GM12874 (cell line): ENCODE measurements around the gene BCKDHA.

Experiments
- TF ChIP-seq, protein P1 (sequence below): IDR thresholded peaks from 2 replicates; pipeline ENCODE4 v1.5.1; 2011; ENCODE audit warnings: low read depth, mild to moderate bottlenecking, control low read depth, low read length, moderate library complexity; ENCODE audit not compliant: insufficient read depth

BCKDHA gene

DNA sequence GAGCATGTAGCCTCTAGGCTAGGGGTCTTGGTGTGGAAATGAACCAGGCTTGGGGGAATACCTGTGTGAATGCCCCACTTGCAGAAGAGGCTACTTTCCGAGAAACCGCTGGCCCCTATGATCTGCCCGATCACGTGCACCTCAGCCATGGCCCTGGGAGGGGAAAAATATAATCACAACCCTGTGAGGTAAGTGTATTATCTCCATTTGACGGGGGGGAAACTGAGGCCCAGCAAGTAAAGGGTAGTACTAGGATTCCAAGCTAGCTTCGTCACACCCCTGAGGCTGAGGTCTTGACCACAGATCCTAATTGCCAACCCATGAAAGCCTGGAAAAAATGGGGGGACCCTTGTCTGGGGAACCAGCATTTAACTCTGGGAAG, 34.3 kb upstream of the BCKDHA start:
- TF ChIP-seq, protein P1, sequence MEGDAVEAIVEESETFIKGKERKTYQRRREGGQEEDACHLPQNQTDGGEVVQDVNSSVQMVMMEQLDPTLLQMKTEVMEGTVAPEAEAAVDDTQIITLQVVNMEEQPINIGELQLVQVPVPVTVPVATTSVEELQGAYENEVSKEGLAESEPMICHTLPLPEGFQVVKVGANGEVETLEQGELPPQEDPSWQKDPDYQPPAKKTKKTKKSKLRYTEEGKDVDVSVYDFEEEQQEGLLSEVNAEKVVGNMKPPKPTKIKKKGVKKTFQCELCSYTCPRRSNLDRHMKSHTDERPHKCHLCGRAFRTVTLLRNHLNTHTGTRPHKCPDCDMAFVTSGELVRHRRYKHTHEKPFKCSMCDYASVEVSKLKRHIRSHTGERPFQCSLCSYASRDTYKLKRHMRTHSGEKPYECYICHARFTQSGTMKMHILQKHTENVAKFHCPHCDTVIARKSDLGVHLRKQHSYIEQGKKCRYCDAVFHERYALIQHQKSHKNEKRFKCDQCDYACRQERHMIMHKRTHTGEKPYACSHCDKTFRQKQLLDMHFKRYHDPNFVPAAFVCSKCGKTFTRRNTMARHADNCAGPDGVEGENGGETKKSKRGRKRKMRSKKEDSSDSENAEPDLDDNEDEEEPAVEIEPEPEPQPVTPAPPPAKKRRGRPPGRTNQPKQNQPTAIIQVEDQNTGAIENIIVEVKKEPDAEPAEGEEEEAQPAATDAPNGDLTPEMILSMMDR = no peak

DNA sequence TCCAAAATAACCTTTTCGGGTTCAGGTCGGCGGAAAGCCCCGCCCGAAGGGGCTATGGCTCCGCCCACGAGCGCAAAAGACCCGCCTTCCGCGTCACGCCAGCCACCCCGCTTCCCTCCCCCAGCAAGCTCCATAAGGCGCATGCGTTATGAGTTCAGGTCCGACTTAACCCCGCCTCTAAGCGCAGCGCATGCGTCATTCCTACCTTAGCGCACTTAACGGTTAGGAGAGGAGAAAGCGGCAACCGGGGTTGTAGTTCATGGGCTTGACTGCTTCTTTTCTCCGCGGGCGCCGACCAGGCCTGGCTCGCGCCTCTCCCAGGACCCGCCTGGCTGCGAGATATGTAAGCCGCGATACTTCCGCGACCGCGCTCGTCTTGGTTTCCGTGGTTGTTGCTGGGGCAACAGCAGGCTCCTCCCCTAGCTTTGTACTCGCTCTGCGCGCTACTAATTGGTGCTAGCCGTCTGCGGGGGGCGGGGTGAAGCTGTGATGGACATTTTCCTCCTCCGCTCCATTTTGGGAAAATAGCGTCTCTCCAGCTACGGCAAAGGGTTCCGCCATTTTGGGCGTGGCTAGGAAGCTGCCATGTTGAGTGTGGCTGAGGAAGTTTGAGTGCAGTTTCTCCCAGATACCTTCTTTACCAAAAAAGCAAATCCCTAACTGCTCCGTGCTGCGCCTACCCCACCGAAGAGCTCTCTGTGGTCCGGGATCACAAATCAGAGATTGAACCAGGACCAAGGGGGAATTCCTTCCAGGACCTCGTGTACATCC, 33.7 kb upstream of the BCKDHA start, which contains the start of gene B9D2:
TSS of gene B9D2 (minus strand) at position 397 of the 771 bp plus-strand sequence. CDS start 630 bp downstream, outside the sequence.
- TF ChIP-seq, protein P1 = no peak

DNA sequence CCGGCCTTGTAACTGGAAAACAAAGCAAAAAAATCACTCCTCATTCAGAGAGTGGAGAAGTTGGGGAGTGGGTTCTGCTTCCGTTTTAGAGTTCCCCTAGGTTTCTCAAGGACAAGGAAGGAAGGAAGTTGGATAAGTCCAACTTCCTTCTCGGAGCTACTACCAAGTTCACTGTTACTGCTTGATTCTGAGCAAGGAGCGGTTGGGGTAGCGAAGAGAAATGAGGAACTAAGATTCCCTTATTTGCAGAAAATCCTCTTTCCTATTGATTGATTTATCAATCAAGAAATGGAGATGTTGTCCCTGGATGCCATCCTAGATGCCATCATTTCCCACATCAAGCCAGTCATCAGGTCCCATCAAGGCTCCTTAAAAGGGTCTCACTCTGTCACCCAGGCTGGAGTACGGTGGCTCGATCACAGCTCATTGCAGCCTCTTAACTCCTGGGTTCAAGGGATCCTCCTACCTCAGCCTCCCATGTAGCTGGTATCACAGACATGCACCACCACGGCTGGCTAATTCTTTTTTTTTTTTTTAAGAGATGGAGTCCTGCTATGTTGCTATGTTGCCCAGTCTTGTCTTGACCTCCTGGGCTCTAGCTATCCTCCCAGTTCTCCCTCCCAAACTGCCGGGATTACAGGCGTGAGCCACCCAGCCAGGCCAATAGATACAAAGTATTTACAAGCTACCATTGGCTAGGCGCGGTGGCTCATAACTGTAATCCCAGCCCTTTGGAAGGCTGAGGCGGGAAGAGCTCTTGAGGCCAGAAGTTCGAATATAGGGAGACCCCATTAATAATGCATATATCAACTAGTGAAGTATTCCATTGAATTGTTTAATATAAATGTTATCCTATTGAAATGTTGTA, 32.9 kb upstream of the BCKDHA start:
- TF ChIP-seq, protein P1 = no peak

DNA sequence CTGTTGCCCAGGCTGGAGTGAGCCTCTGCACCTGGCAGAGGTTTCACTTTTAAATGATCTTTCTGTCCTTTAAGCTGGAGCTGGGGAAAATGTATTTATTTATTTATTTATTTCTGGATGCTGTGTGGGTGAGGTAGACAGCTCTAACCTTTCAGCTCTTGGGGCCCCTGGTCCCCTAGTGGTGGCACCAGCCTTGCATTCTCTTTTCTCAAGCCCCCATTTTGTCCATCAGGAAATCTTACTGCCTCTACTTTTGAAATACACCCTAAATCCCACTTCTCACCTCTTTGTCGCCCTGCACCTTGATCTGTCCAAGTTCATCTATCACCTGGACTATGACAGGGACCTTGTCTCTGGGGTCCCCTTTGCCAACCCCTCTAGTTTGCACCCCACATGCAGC, 31.5 kb upstream of the BCKDHA start:
- TF ChIP-seq, protein P1 = peak; percentile 58

DNA sequence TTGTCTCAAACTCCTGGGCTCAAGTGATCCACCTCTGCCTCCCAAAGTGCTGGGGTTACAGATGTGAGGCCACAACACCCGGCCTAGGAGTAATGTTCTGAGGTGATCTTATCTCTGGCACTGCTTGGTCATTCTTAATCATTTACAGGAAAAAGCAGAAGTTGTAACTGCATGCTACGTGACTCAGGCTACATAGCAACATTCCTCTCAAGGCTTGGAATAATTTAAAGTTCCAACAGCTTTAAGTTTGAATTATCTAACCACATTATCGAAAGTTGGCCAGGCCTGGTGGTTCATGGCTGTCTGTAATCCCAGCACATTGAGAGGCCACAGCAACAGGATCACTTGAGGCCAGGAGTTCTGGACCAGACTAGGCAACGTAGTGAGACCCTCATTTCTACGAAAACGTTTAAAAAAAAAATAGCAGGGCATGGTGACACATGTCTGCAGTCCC, 29.7 kb upstream of the BCKDHA start:
- TF ChIP-seq, protein P1 = no peak

DNA sequence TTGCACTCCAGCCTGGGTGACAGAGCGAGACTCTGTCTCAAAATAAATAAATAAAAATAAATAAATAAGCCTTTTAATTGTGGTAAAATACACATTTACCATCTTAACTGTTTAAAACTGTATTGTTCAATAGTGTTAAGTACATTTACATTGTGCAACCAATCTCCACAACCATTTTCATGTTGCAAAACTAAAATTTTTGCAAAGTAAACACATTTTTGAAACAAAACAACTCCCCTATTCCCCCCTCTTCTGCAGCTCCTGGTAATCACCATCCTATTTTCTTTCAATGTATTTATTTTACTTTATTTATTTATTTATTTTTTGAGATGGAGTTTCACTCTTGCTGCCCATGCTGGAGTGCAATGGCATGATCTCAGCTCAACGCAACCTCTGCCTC, 27.8 kb upstream of the BCKDHA start:
- TF ChIP-seq, protein P1 = no peak

DNA sequence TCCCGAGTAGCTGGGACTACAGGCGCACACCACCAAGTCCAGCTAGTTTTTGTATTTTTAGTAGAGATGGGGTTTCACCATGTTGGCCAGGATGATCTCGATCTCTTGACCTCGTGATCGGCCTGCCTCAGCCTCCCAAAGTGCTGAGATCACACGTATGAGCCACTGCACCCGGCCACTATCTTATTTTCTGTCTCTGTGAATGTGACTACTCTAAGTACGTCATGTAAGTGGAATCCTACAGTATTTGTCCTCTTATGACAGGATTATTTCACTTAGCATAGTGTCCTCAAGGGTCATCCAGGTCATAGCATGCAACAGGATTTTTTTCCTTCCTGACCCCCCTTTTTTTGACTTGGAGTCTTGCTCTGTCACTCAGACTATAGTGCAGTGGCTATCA, 26.1 kb upstream of the BCKDHA start:
- TF ChIP-seq, protein P1 = no peak
